Uterus (tissue), 2 donors: ENCODE measurements around the gene DBNDD1.

Experiments
- POLR2A ChIP-seq, 2 donors: fragments of 450-650 bp; IDR thresholded peaks; one replicate each; pipeline ENCODE4 v1.6.1; 2016; ENCODE audit warnings: antibody characterized with exemption in 2 of 2, mild to moderate bottlenecking in 1 of 2, moderate library complexity in 1 of 2
- TF ChIP-seq, protein P1 (sequence below), 4 experiments: fragments of 200-600 bp in 2 of 4; fragments of 450-650 bp in 2 of 4; sonication (generic) in 2 of 4; IDR thresholded peaks; one replicate each; pipeline ENCODE4 v1.5.1; 2016 to 2019; ENCODE audit warnings: antibody characterized with exemption in 4 of 4, mild to moderate bottlenecking in 2 of 4, moderate library complexity in 1 of 4

DNA sequence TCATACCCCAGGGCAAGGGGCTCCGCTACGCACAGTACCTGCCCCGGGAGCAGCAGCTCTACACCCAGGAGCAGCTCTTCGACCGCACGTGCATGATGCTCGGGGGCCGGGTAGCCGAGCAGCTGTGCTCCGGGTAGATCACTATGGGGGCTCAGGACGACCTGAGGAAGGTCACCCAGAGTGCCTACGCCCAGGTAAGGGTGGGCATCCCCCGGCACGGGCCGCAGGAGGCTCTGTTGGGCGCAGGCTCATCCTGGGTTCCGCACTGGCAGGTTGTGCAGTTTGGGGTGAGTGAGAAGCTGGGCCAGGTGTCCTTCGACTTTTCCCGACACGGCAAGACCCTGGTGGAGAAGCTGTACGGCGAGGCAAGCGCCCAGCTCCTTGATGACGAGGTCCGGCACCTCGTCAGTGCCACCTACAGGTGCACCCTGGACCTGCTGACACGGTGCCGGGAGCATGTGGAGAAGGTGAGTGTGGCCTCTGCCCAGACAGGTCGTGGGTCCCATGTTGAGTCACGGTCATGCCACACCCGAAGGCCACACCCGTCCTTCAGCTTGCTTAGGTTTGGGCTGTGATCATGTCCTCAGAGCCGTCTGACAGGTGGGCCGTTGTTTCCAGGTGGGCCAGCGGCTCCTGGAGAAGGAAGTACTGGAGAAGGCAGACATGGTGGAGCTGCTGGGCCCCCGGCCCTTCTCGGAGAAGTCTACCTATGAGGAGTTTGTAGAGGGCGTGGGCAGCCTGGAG is 19.3 kb downstream of the DBNDD1 start:
- TF ChIP-seq, protein P1, sequence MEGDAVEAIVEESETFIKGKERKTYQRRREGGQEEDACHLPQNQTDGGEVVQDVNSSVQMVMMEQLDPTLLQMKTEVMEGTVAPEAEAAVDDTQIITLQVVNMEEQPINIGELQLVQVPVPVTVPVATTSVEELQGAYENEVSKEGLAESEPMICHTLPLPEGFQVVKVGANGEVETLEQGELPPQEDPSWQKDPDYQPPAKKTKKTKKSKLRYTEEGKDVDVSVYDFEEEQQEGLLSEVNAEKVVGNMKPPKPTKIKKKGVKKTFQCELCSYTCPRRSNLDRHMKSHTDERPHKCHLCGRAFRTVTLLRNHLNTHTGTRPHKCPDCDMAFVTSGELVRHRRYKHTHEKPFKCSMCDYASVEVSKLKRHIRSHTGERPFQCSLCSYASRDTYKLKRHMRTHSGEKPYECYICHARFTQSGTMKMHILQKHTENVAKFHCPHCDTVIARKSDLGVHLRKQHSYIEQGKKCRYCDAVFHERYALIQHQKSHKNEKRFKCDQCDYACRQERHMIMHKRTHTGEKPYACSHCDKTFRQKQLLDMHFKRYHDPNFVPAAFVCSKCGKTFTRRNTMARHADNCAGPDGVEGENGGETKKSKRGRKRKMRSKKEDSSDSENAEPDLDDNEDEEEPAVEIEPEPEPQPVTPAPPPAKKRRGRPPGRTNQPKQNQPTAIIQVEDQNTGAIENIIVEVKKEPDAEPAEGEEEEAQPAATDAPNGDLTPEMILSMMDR (IDR thresholded peaks at IDR 0.05) = no peak
- no peak for TF ChIP-seq POLR2A (IDR thresholded peaks at IDR 0.05)
